ENCODE results near the gene FAM110D. TPM values are rescaled to one million over a fixed set of nuclear protein-coding genes. Genes with fewer than 3 reads are reported as not detected.

Gene FAM110D
- total RNA-seq, 1 donor from 2014 or later = 1.0 TPM

GRCh38 chr1:26170472-26170821, 11.6 kb downstream of the FAM110D start:
- H3K9me3 ChIP-seq (ENCODE audit: control insufficient read depth in 3 of 3, low read length in 3 of 3) = no peaks in the 10 kb centered on the region
- H3K27me3 ChIP-seq (ENCODE audit: control insufficient read depth in 3 of 3, insufficient read depth in 3 of 3, low read length in 3 of 3) = no peaks in the 10 kb centered on the region
- peak overlapping the region; percentile 74 to 91 (median 85) for H3K4me3 ChIP-seq (ENCODE audit: low read length in 3 of 3)
- peak overlapping the region; percentile 87 to 98 (median 94) for H3K9ac ChIP-seq (ENCODE audit: low read depth in 1 of 3, low read length in 3 of 3)
- peak overlapping the region; percentile 92 for H3K27ac ChIP-seq (ENCODE audit: low read depth, low read length)
- H3K36me3 ChIP-seq (ENCODE audit: control insufficient read depth in 3 of 3, insufficient read depth in 3 of 3, low read length in 3 of 3) = peaks cover 0 to 9% (median 5%) of the 10 kb centered on the region in 3 donors
- peaks cover 24 to 32% (median 26%) of the 10 kb centered on the region in 3 donors for H3K4me1 ChIP-seq (ENCODE audit: control insufficient read depth in 3 of 3, insufficient read depth in 3 of 3, low read length in 3 of 3)

- Histone ChIP-seq H3K9me3 (ENCODE audit: control insufficient read depth in 3 of 3, low read length in 3 of 3) (no peaks in the 10 kb centered on the region), H3K36me3 (ENCODE audit: control insufficient read depth in 3 of 3, insufficient read depth in 3 of 3, low read length in 3 of 3) (peaks cover 0 to 9% (median 5%) of the 10 kb centered on the region in 3 donors), H3K27me3 (ENCODE audit: control insufficient read depth in 3 of 3, insufficient read depth in 3 of 3, low read length in 3 of 3) (no peaks in the 10 kb centered on the region), H3K4me3 (ENCODE audit: low read length in 3 of 3) (peak within 1 kb of the TSS; percentile 74 to 91 (median 85)), H3K9ac (ENCODE audit: low read depth in 1 of 3, low read length in 3 of 3) (peak within 1 kb of the TSS; percentile 30 to 98 (median 94)), H3K4me1 (ENCODE audit: control insufficient read depth in 3 of 3, insufficient read depth in 3 of 3, low read length in 3 of 3) (peaks cover 24 to 32% (median 26%) of the 10 kb centered on the region in 3 donors), H3K27ac (ENCODE audit: low read depth, low read length) (peak within 1 kb of the TSS; percentile 92)
Observed at GRCh38 chr1:26171084-26172072, 12.5 kb downstream of the FAM110D start, which contains the start of gene ZNF593OS. ZNF593OS (minus strand) TSS chr1:26171832; CDS start chr1:26171661, 171 bp downstream.

- Histone ChIP-seq H3K36me3 (ENCODE audit: control insufficient read depth in 3 of 3, insufficient read depth in 3 of 3, low read length in 3 of 3) (peaks cover 0 to 9% (median 5%) of the 10 kb centered on the region in 3 donors), H3K9ac (ENCODE audit: low read depth in 1 of 3, low read length in 3 of 3) (no peak overlapping the region), H3K4me3 (ENCODE audit: low read length in 3 of 3) (no peak overlapping the region), H3K27me3 (ENCODE audit: control insufficient read depth in 3 of 3, insufficient read depth in 3 of 3, low read length in 3 of 3) (no peaks in the 10 kb centered on the region), H3K4me1 (ENCODE audit: control insufficient read depth in 3 of 3, insufficient read depth in 3 of 3, low read length in 3 of 3) (peaks cover 16 to 18% (median 16%) of the 10 kb centered on the region in 3 donors), H3K9me3 (ENCODE audit: control insufficient read depth in 3 of 3, low read length in 3 of 3) (no peaks in the 10 kb centered on the region), H3K27ac (ENCODE audit: low read depth, low read length) (no peak overlapping the region)
Observed at GRCh38 chr1:26175346-26175745, 16.5 kb downstream of the FAM110D start.

- H3K4me1 ChIP-seq (ENCODE audit: control insufficient read depth in 3 of 3, insufficient read depth in 3 of 3, low read length in 3 of 3) = peaks cover 5 to 17% (median 14%) of the 10 kb centered on the region in 3 donors
- H3K27ac ChIP-seq (ENCODE audit: low read depth, low read length) = no peak within 1 kb of the TSS
- H3K9me3 ChIP-seq (ENCODE audit: control insufficient read depth in 3 of 3, low read length in 3 of 3) = no peaks in the 10 kb centered on the region
- H3K4me3 ChIP-seq (ENCODE audit: low read length in 3 of 3) = no peak within 1 kb of the TSS
- H3K9ac ChIP-seq (ENCODE audit: low read depth in 1 of 3, low read length in 3 of 3) = no peak within 1 kb of the TSS
- no peaks in the 10 kb centered on the region for H3K36me3 ChIP-seq (ENCODE audit: control insufficient read depth in 3 of 3, insufficient read depth in 3 of 3, low read length in 3 of 3)
- no peaks in the 10 kb centered on the region for H3K27me3 ChIP-seq (ENCODE audit: control insufficient read depth in 3 of 3, insufficient read depth in 3 of 3, low read length in 3 of 3)
Observed at GRCh38 chr1:26177182-26177684, 18.4 kb downstream of the FAM110D start, which contains the start of gene CNKSR1. CNKSR1 (plus strand) TSS chr1:26177491; CDS start chr1:26177548, 57 bp downstream.

- H3K9ac ChIP-seq (ENCODE audit: low read depth in 1 of 3, low read length in 3 of 3) = peak overlapping the region in 1 of 3 donors; percentile 0
- no peaks in the 10 kb centered on the region for H3K9me3 ChIP-seq (ENCODE audit: control insufficient read depth in 3 of 3, low read length in 3 of 3)
- no peaks in the 10 kb centered on the region for H3K27me3 ChIP-seq (ENCODE audit: control insufficient read depth in 3 of 3, insufficient read depth in 3 of 3, low read length in 3 of 3)
- H3K27ac ChIP-seq (ENCODE audit: low read depth, low read length) = no peak overlapping the region
- peaks cover 2 to 6% (median 4%) of the 10 kb centered on the region in 3 donors for H3K36me3 ChIP-seq (ENCODE audit: control insufficient read depth in 3 of 3, insufficient read depth in 3 of 3, low read length in 3 of 3)
- H3K4me3 ChIP-seq (ENCODE audit: low read length in 3 of 3) = no peak overlapping the region
- peaks cover 14 to 32% (median 29%) of the 10 kb centered on the region in 3 donors for H3K4me1 ChIP-seq (ENCODE audit: control insufficient read depth in 3 of 3, insufficient read depth in 3 of 3, low read length in 3 of 3)
Observed at GRCh38 chr1:26180010-26180506, 21.2 kb downstream of the FAM110D start.

- peak overlapping the region; percentile 69 to 81 (median 81) for H3K4me3 ChIP-seq (ENCODE audit: low read length in 3 of 3)
- H3K9ac ChIP-seq (ENCODE audit: low read depth in 1 of 3, low read length in 3 of 3) = peak overlapping the region; percentile 93 to 95 (median 94)
- peaks cover 8 to 13% (median 9%) of the 10 kb centered on the region in 3 donors for H3K36me3 ChIP-seq (ENCODE audit: control insufficient read depth in 3 of 3, insufficient read depth in 3 of 3, low read length in 3 of 3)
- no peaks in the 10 kb centered on the region for H3K9me3 ChIP-seq (ENCODE audit: control insufficient read depth in 3 of 3, low read length in 3 of 3)
- H3K27me3 ChIP-seq (ENCODE audit: control insufficient read depth in 3 of 3, insufficient read depth in 3 of 3, low read length in 3 of 3) = no peaks in the 10 kb centered on the region
- peaks cover 14 to 36% (median 29%) of the 10 kb centered on the region in 3 donors for H3K4me1 ChIP-seq (ENCODE audit: control insufficient read depth in 3 of 3, insufficient read depth in 3 of 3, low read length in 3 of 3)
- H3K27ac ChIP-seq (ENCODE audit: low read depth, low read length) = peak overlapping the region; percentile 100
Observed at GRCh38 chr1:26181586-26182382, 22.9 kb downstream of the FAM110D start.

- H3K27ac ChIP-seq (ENCODE audit: low read depth, low read length) = peak overlapping the region; percentile 100
- peaks cover 14 to 36% (median 29%) of the 10 kb centered on the region in 3 donors for H3K4me1 ChIP-seq (ENCODE audit: control insufficient read depth in 3 of 3, insufficient read depth in 3 of 3, low read length in 3 of 3)
- peaks cover 13 to 18% (median 15%) of the 10 kb centered on the region in 3 donors for H3K36me3 ChIP-seq (ENCODE audit: control insufficient read depth in 3 of 3, insufficient read depth in 3 of 3, low read length in 3 of 3)
- no peaks in the 10 kb centered on the region for H3K9me3 ChIP-seq (ENCODE audit: control insufficient read depth in 3 of 3, low read length in 3 of 3)
- H3K27me3 ChIP-seq (ENCODE audit: control insufficient read depth in 3 of 3, insufficient read depth in 3 of 3, low read length in 3 of 3) = no peaks in the 10 kb centered on the region
- H3K4me3 ChIP-seq (ENCODE audit: low read length in 3 of 3) = peak overlapping the region; percentile 69 to 81 (median 81)
- peak overlapping the region; percentile 93 to 95 (median 94) for H3K9ac ChIP-seq (ENCODE audit: low read depth in 1 of 3, low read length in 3 of 3)
Observed at GRCh38 chr1:26182383-26182696, 23.5 kb downstream of the FAM110D start.

GRCh38 chr1:26184086-26184485, 25.2 kb downstream of the FAM110D start:
- no peaks in the 10 kb centered on the region for H3K9me3 ChIP-seq (ENCODE audit: control insufficient read depth in 3 of 3, low read length in 3 of 3)
- no peak overlapping the region for H3K4me3 ChIP-seq (ENCODE audit: low read length in 3 of 3)
- peaks cover 26 to 28% (median 28%) of the 10 kb centered on the region in 3 donors for H3K36me3 ChIP-seq (ENCODE audit: control insufficient read depth in 3 of 3, insufficient read depth in 3 of 3, low read length in 3 of 3)
- peaks cover 14 to 36% (median 29%) of the 10 kb centered on the region in 3 donors for H3K4me1 ChIP-seq (ENCODE audit: control insufficient read depth in 3 of 3, insufficient read depth in 3 of 3, low read length in 3 of 3)
- no peak overlapping the region for H3K27ac ChIP-seq (ENCODE audit: low read depth, low read length)
- H3K9ac ChIP-seq (ENCODE audit: low read depth in 1 of 3, low read length in 3 of 3) = peak overlapping the region in 1 of 3 donors; percentile 25
- H3K27me3 ChIP-seq (ENCODE audit: control insufficient read depth in 3 of 3, insufficient read depth in 3 of 3, low read length in 3 of 3) = no peaks in the 10 kb centered on the region

GRCh38 chr1:26184883-26185282, 26.0 kb downstream of the FAM110D start:
- Histone ChIP-seq H3K9me3 (ENCODE audit: control insufficient read depth in 3 of 3, low read length in 3 of 3) (no peaks in the 10 kb centered on the region), H3K36me3 (ENCODE audit: control insufficient read depth in 3 of 3, insufficient read depth in 3 of 3, low read length in 3 of 3) (peaks cover 31 to 34% (median 33%) of the 10 kb centered on the region in 3 donors), H3K27ac (ENCODE audit: low read depth, low read length) (no peak overlapping the region), H3K4me3 (ENCODE audit: low read length in 3 of 3) (no peak overlapping the region), H3K9ac (ENCODE audit: low read depth in 1 of 3, low read length in 3 of 3) (no peak overlapping the region), H3K4me1 (ENCODE audit: control insufficient read depth in 3 of 3, insufficient read depth in 3 of 3, low read length in 3 of 3) (peaks cover 14 to 36% (median 30%) of the 10 kb centered on the region in 3 donors), H3K27me3 (ENCODE audit: control insufficient read depth in 3 of 3, insufficient read depth in 3 of 3, low read length in 3 of 3) (no peaks in the 10 kb centered on the region)

All from skeletal muscle tissue (tissue), 4 donors.